Cerebellar nuclear complex (tissue), 1 donor: ENCODE results near the gene ULK4.
"Not testable (repeated sequence)": the region's sequence is repeated elsewhere in the genome, so short reads cannot be mapped to it uniquely, and the experiment has no call there.

Experiments
- DNase-seq, 2 experiments: peaks; one replicate each; lab custom pipeline; 2025; lab: John Stamatoyannopoulos, UW

The ULK4 gene

GRCh38 chr3:41441139-41441538 is 520.8 kb downstream of the ULK4 start:
- DNase-seq = no peak

GRCh38 chr3:41436983-41437382 is 524.9 kb downstream of the ULK4 start:
- no peak for DNase-seq

- no peak for DNase-seq
Observed at GRCh38 chr3:41434781-41435180, 527.1 kb downstream of the ULK4 start.

- no peak for DNase-seq
Observed at GRCh38 chr3:41431386-41431785, 530.5 kb downstream of the ULK4 start.

- DNase-seq = no peak
Observed at GRCh38 chr3:41430886-41431285, 531.0 kb downstream of the ULK4 start.

- DNase-seq = no peak
Observed at GRCh38 chr3:41430391-41430790, 531.5 kb downstream of the ULK4 start.

- DNase-seq = no peak
Observed at GRCh38 chr3:41426485-41426884, 535.4 kb downstream of the ULK4 start.

- no peak for DNase-seq
Observed at GRCh38 chr3:41424543-41425300, 537.2 kb downstream of the ULK4 start.

GRCh38 chr3:41419809-41420208 is 542.1 kb downstream of the ULK4 start:
- no peak for DNase-seq

GRCh38 chr3:41418961-41419691 is 542.8 kb downstream of the ULK4 start:
- peak in 1 of 2 experiments; percentile 21 for DNase-seq

GRCh38 chr3:41417574-41417973 is 544.3 kb downstream of the ULK4 start:
- no peak for DNase-seq

- no peak for DNase-seq
Observed at GRCh38 chr3:41411065-41411464, 550.8 kb downstream of the ULK4 start.

- no peak for DNase-seq
Observed at GRCh38 chr3:41405466-41405865, 556.4 kb downstream of the ULK4 start.

GRCh38 chr3:41404582-41404981 is 557.3 kb downstream of the ULK4 start:
- DNase-seq = no peak

GRCh38 chr3:41394896-41395295 is 567.0 kb downstream of the ULK4 start:
- no peak for DNase-seq

- not testable (repeated sequence) for DNase-seq
Observed at GRCh38 chr3:41370765-41371535, 591.0 kb downstream of the ULK4 start.

- DNase-seq = no peak
Observed at GRCh38 chr3:41370307-41370706, 591.6 kb downstream of the ULK4 start.

GRCh38 chr3:41369838-41370237 is 592.1 kb downstream of the ULK4 start:
- DNase-seq = no peak

GRCh38 chr3:41365973-41366372 is 595.9 kb downstream of the ULK4 start:
- no peak for DNase-seq

GRCh38 chr3:41364736-41365135 is 597.2 kb downstream of the ULK4 start:
- DNase-seq = no peak

- DNase-seq = no peak
Observed at GRCh38 chr3:41363830-41364523, 597.9 kb downstream of the ULK4 start.
